H7 (cell line): ENCODE results near the gene TUT1. TPM values are rescaled to one million over a fixed set of nuclear protein-coding genes. Genes with fewer than 3 reads are reported as not detected.

Source experiments
- DNase-seq: peaks from one replicate; pipeline ENCODE4 v3.0.0; 2012
- H3K27me3 ChIP-seq: 2 replicates; pipeline ENCODE4 v1.6.0; 2011; ENCODE audit warnings: mild to moderate bottlenecking, low read length; ENCODE audit not compliant: control insufficient read depth, insufficient read depth
- H3K36me3 ChIP-seq: replicated peaks from 2 replicates; pipeline ENCODE4 v1.5.1; 2011; ENCODE audit warnings: low read length; ENCODE audit not compliant: control insufficient read depth, insufficient read depth
- H3K4me3 ChIP-seq: 2 replicates; pipeline ENCODE4 v1.5.1; 2011; ENCODE audit warnings: low read depth, mild to moderate bottlenecking, control low read depth, low read length, moderate library complexity; ENCODE audit not compliant: insufficient read depth
- total RNA-seq: library from RNA; depleted of rRNA; stranded (reverse); fragments of >200 nt; shearing (Covaris generic); gene quantifications from 2 replicates; pipeline ENCODE4 v1.2.3, GENCODE V29; 2014

TUT1 gene
- total RNA-seq, 1 experiment from 2014 or later, result 29.4 TPM

GRCh38 chr11:62610814-62611704, 19.7 kb upstream of the TUT1 start:
- peaks cover 4% of the 10 kb centered on the region for H3K27me3 ChIP-seq
- no peak for DNase-seq

GRCh38 chr11:62610403-62610802, 19.1 kb upstream of the TUT1 start:
- Histone ChIP-seq H3K4me3 (no peak overlapping the region), H3K36me3 (no peaks in the 10 kb centered on the region; the same call in 1 of the 2 replicates), H3K27me3 (peaks cover 4% of the 10 kb centered on the region)
- DNase-seq, result no peak

More at GRCh38 chr11:62610814-62611704, 19.7 kb upstream of the TUT1 start:
- Histone ChIP-seq H3K4me3 (peak overlapping the region; percentile 70), H3K36me3 (no peaks in the 10 kb centered on the region; the same call in 1 of the 2 replicates)

- no peak overlapping the region for H3K4me3 ChIP-seq
- peaks cover 8% of the 10 kb centered on the region for H3K27me3 ChIP-seq
- H3K36me3 ChIP-seq, result peaks cover 1% of the 10 kb centered on the region; the same call in 1 of the 2 replicates
- DNase-seq, result no peak
Measured at GRCh38 chr11:62608776-62609175, 17.5 kb upstream of the TUT1 start.

- Histone ChIP-seq H3K4me3 (no peak overlapping the region), H3K27me3 (peaks cover 18% of the 10 kb centered on the region), H3K36me3 (peaks cover 1% of the 10 kb centered on the region; the same call in 1 of the 2 replicates)
- no peak for DNase-seq
Measured at GRCh38 chr11:62607714-62608113, 16.4 kb upstream of the TUT1 start.

- H3K36me3 ChIP-seq, result peaks cover 1% of the 10 kb centered on the region; the same call in 1 of the 2 replicates
- no peak for DNase-seq
- H3K27me3 ChIP-seq, result peaks cover 19% of the 10 kb centered on the region
- H3K4me3 ChIP-seq, result no peak overlapping the region
Measured at GRCh38 chr11:62605902-62606301, 14.6 kb upstream of the TUT1 start.

- H3K36me3 ChIP-seq, result peaks cover 1% of the 10 kb centered on the region; the same call in 1 of the 2 replicates
- DNase-seq, result no peak
- H3K4me3 ChIP-seq, result no peak overlapping the region
- peaks cover 22% of the 10 kb centered on the region for H3K27me3 ChIP-seq
Measured at GRCh38 chr11:62605467-62605866, 14.1 kb upstream of the TUT1 start.

- DNase-seq, result peak; percentile 70
- no peak overlapping the region for H3K4me3 ChIP-seq
- H3K36me3 ChIP-seq, result peaks cover 1% of the 10 kb centered on the region; the same call in 1 of the 2 replicates
- peaks cover 23% of the 10 kb centered on the region for H3K27me3 ChIP-seq
Measured at GRCh38 chr11:62604460-62605120, 13.3 kb upstream of the TUT1 start.

GRCh38 chr11:62603776-62604299, 12.5 kb upstream of the TUT1 start:
- DNase-seq, result no peak
- Histone ChIP-seq H3K36me3 (peaks cover 1% of the 10 kb centered on the region; the same call in 1 of the 2 replicates), H3K27me3 (peaks cover 23% of the 10 kb centered on the region), H3K4me3 (no peak overlapping the region)

GRCh38 chr11:62603072-62603408, 11.7 kb upstream of the TUT1 start:
- Histone ChIP-seq H3K36me3 (peaks cover 5% of the 10 kb centered on the region), H3K27me3 (peaks cover 23% of the 10 kb centered on the region), H3K4me3 (peak overlapping the region; percentile 95)
- DNase-seq, result no peak

- DNase-seq, result peak; percentile 97
Measured at GRCh38 chr11:62602141-62603071, 11.1 kb upstream of the TUT1 start.

GRCh38 chr11:62601372-62602140, 10.2 kb upstream of the TUT1 start, which contains the start of gene MTA2:
Gene MTA2 (minus strand): TSS chr11:62601865. CDS start chr11:62601450, 415 bp downstream.
- Histone ChIP-seq H3K36me3 (peaks cover 14% of the 10 kb centered on the region), H3K27me3 (peaks cover 23% of the 10 kb centered on the region), H3K4me3 (peak within 1 kb of the TSS; percentile 95)
- DNase-seq, result peak; percentile 98

More at GRCh38 chr11:62602141-62603071, 11.1 kb upstream of the TUT1 start:
- H3K4me3 ChIP-seq, result peak overlapping the region; percentile 95
- peaks cover 23% of the 10 kb centered on the region for H3K27me3 ChIP-seq
- peaks cover 10% of the 10 kb centered on the region for H3K36me3 ChIP-seq

GRCh38 chr11:62601122-62601371, 9.7 kb upstream of the TUT1 start:
- peaks cover 18% of the 10 kb centered on the region for H3K36me3 ChIP-seq
- H3K4me3 ChIP-seq, result peak overlapping the region; percentile 95
- peak; percentile 74 for DNase-seq
- H3K27me3 ChIP-seq, result peaks cover 23% of the 10 kb centered on the region

- DNase-seq, result peak; percentile 57
- peaks cover 23% of the 10 kb centered on the region for H3K27me3 ChIP-seq
- peaks cover 23% of the 10 kb centered on the region for H3K36me3 ChIP-seq
- H3K4me3 ChIP-seq, result peak overlapping the region; percentile 95
Measured at GRCh38 chr11:62600367-62601121, 9.2 kb upstream of the TUT1 start.
